ENCODE results near the gene EXD3. TPM values are rescaled to one million over a fixed set of nuclear protein-coding genes. Genes with fewer than 3 reads are reported as not detected.

The EXD3 gene
- total and polyA plus RNA-seq, 9 of the 15 experiments (the other 6 are each of a cell fraction or from before 2014, with no cell fraction given): 0.29 to 12.5 (median 3.9) TPM

GRCh38 chr9:137397675-137398423, 25.1 kb downstream of the EXD3 start:
- Histone ChIP-seq H3K27me3 (ENCODE audit: control insufficient read depth in 2 of 2, insufficient read depth in 2 of 2, low read length in 2 of 2) (no peaks in the 10 kb centered on the region), H3K9me1 (ENCODE audit: control insufficient read depth, insufficient read depth, low read length) (no peaks in the 10 kb centered on the region), H2AFZ (ENCODE audit: low read depth, low read length) (no peak overlapping the region), H3K27ac (ENCODE audit: extremely low read depth, low read depth, low read length) (no peak overlapping the region), H3K4me3 (no peak overlapping the region), H3K36me3 (ENCODE audit: control insufficient read depth, insufficient read depth, low read length) (no peaks in the 10 kb centered on the region), H3K4me2 (ENCODE audit: insufficient read depth, low read length) (no peak overlapping the region), H3K79me2 (ENCODE audit: control insufficient read depth, insufficient read depth, low read length) (no peaks in the 10 kb centered on the region), H3K4me1 (replicated peaks in 1 of 2; ENCODE audit: control insufficient read depth in 2 of 2, insufficient read depth in 2 of 2, low read length in 2 of 2) (peaks cover 0 to 43% of the 10 kb centered on the region in 2 experiments; a peak in 2 of 5 replicates), H3K9ac (ENCODE audit: insufficient read depth in 1 of 2, low read depth in 2 of 2, low read length in 2 of 2) (0 out of 4 replicates have a peak overlapping the region, but pooled peaks of 1 of the 2 experiments have one; percentile 26), H4K20me1 (replicated peaks; ENCODE audit: control insufficient read depth, insufficient read depth, low read length) (no peaks in the 10 kb centered on the region), H3K9me3 (replicated peaks; ENCODE audit: control insufficient read depth, insufficient read depth, low read depth, low read length) (peaks cover 6% of the 10 kb centered on the region; the same call in 1 of the 2 replicates)
- TF ChIP-seq, protein P1, sequence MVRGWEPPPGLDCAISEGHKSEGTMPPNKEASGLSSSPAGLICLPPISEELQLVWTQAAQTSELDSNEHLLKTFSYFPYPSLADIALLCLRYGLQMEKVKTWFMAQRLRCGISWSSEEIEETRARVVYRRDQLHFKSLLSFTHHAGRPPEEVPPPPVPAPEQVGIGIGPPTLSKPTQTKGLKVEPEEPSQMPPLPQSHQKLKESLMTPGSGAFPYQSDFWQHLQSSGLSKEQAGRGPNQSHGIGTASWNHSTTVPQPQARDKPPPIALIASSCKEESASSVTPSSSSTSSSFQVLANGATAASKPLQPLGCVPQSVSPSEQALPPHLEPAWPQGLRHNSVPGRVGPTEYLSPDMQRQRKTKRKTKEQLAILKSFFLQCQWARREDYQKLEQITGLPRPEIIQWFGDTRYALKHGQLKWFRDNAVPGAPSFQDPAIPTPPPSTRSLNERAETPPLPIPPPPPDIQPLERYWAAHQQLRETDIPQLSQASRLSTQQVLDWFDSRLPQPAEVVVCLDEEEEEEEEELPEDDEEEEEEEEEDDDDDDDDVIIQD (CRISPR knock-in tag; IDR thresholded peaks at IDR 0.05): no peak
- TF ChIP-seq, protein P2, sequence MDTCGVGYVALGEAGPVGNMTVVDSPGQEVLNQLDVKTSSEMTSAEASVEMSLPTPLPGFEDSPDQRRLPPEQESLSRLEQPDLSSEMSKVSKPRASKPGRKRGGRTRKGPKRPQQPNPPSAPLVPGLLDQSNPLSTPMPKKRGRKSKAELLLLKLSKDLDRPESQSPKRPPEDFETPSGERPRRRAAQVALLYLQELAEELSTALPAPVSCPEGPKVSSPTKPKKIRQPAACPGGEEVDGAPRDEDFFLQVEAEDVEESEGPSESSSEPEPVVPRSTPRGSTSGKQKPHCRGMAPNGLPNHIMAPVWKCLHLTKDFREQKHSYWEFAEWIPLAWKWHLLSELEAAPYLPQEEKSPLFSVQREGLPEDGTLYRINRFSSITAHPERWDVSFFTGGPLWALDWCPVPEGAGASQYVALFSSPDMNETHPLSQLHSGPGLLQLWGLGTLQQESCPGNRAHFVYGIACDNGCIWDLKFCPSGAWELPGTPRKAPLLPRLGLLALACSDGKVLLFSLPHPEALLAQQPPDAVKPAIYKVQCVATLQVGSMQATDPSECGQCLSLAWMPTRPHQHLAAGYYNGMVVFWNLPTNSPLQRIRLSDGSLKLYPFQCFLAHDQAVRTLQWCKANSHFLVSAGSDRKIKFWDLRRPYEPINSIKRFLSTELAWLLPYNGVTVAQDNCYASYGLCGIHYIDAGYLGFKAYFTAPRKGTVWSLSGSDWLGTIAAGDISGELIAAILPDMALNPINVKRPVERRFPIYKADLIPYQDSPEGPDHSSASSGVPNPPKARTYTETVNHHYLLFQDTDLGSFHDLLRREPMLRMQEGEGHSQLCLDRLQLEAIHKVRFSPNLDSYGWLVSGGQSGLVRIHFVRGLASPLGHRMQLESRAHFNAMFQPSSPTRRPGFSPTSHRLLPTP (IDR thresholded peaks at IDR 0.05; ENCODE audit: borderline replicate concordance, extremely low read depth, insufficient read length): no peak
- TF ChIP-seq GABPB2 (CRISPR knock-in tag; conservative IDR thresholded peaks at IDR 0.05) (no peak), KLF10 (CRISPR knock-in tag; IDR thresholded peaks at IDR 0.05) (no peak)
- no TSS peak for BruUV-seq (replicated peaks)
- FAIRE-seq: no peak
- ATAC-seq: no peak
- CTCF ChIA-PET (ENCODE audit: low intra/inter-chr PET ratio): interaction anchor here (0.5 kb wide), 1 partner anchor 36 kb away, joined by 3 read pairs; no protein-coding TSS in a partner anchor
- intact Hi-C loops (cut with micrococcal nuclease) (no loop called here), in situ Hi-C loops (cut with MboI) (no loop called here)
- 72% methylated on average over 20 of the region's 20 CpGs for WGBS (ENCODE audit: insufficient coverage, low coverage, missing lambda C conversion rate)
- POLR2A ChIA-PET: interaction anchor here (0.6 to 0.9 kb wide), 2 partner anchors 104 to 250 kb away, joined by 3 read pairs; no protein-coding TSS in a partner anchor
- no peak for DNase-seq (ENCODE audit: extremely low read depth in 1 of 4, low spot score in 3 of 4)
